Gastrocnemius medialis (tissue), 4 donors: Measurements from ENCODE around the gene CTDSPL.

ENCODE experiments used
- CTCF ChIP-seq, 5 experiments: fragments of 450-650 bp in 3 of 5; fragments of 200-600 bp in 2 of 5; sonication (generic) in 2 of 5; IDR thresholded peaks in 4 of 5; conservative IDR thresholded peaks in 1 of 5; 1 replicate in 4 of 5; 2 replicates in 1 of 5; pipeline ENCODE4 v1.5.1; 2016 to 2019; ENCODE audit warnings: antibody characterized with exemption in 5 of 5, mild to moderate bottlenecking in 3 of 5, moderate library complexity in 3 of 5
- POLR2A ChIP-seq, 2 donors: fragments of 450-650 bp; IDR thresholded peaks; one replicate each; pipeline ENCODE4 v1.6.1; 2017; ENCODE audit warnings: antibody characterized with exemption in 2 of 2, mild to moderate bottlenecking in 2 of 2, moderate library complexity in 2 of 2

GRCh38 chr3:37885814-37886213 lies 24.1 kb downstream of the CTDSPL start:
- TF ChIP-seq CTCF (IDR thresholded peaks at IDR 0.05 in 4 of 5, conservative IDR thresholded peaks at IDR 0.05 in 1 of 5) (no peak), POLR2A (IDR thresholded peaks at IDR 0.05) (no peak)
